Measurements from ENCODE around the gene RECQL5.

DNA sequence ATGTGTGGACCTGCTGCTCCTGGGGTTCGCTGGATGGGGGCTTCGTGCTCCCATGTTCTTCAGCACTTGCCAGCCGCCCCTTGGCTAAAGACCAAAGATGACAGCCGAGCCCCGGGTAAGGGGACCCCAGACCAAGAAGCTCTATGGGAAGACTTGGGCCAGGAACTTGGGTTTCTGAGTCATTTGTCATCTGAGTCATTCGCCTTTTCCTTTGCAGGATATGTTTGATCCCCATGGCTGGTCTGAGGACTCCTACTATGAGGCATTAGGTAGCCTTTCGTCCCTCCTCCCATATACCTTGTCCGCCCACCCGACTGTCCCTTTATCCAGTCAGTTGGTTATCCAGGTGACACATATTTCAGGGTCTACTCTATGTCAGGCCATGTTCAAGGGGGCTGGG lies 36.6 kb upstream of the RECQL5 start:
- TF ChIP-seq, protein P1, sequence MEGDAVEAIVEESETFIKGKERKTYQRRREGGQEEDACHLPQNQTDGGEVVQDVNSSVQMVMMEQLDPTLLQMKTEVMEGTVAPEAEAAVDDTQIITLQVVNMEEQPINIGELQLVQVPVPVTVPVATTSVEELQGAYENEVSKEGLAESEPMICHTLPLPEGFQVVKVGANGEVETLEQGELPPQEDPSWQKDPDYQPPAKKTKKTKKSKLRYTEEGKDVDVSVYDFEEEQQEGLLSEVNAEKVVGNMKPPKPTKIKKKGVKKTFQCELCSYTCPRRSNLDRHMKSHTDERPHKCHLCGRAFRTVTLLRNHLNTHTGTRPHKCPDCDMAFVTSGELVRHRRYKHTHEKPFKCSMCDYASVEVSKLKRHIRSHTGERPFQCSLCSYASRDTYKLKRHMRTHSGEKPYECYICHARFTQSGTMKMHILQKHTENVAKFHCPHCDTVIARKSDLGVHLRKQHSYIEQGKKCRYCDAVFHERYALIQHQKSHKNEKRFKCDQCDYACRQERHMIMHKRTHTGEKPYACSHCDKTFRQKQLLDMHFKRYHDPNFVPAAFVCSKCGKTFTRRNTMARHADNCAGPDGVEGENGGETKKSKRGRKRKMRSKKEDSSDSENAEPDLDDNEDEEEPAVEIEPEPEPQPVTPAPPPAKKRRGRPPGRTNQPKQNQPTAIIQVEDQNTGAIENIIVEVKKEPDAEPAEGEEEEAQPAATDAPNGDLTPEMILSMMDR (IDR thresholded peaks at IDR 0.05; ENCODE audit: poor library complexity), result no peak
- no peak for TF ChIP-seq EZH2 (IDR thresholded peaks at IDR 0.05; ENCODE audit: borderline replicate concordance)
